ENCODE data around the gene CBX1. TPM values are rescaled to one million over a fixed set of nuclear protein-coding genes. Genes with fewer than 3 reads are reported as not detected.
A peak's percentile ranks its signal among the peaks of the same experiment; 100 is the strongest.
"Not testable (repeated sequence)": the region's sequence is repeated elsewhere in the genome, so short reads cannot be mapped to it uniquely, and the experiment has no call there.

The CBX1 gene
- total RNA-seq, 2 donors from 2014 or later: 18.3 to 22.1 TPM

DNA sequence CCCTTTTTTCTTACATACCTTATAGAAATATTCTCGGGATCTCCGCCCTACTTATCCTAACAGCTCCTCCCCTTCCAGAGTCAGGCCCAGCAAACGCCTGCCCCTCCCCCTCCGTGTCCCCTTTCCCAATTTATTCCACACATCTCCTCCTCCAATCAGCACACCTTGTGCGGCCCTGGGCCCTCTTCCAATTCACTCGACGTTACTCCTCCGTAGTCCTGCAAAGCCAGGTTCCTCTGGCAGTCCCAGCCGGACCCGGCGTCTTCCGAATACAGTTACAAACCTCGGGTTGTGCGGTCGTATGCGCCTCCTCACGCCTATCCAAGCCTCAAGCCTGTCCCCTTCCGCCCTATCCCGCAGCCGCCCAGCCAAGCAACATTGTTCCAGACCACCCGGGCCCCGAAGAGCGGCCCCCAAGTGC lies 677 bp downstream of the CBX1 start:
- H3K9me3 ChIP-seq: no peaks in the 10 kb centered on the region
- no peaks in the 10 kb centered on the region for H3K27me3 ChIP-seq
- no peak for DNase-seq (ENCODE audit: low spot score)
- H3K36me3 ChIP-seq: no peaks in the 10 kb centered on the region
- H3K4me3 ChIP-seq: peak overlapping the region; percentile 63 to 96
- TF ChIP-seq, protein P1, sequence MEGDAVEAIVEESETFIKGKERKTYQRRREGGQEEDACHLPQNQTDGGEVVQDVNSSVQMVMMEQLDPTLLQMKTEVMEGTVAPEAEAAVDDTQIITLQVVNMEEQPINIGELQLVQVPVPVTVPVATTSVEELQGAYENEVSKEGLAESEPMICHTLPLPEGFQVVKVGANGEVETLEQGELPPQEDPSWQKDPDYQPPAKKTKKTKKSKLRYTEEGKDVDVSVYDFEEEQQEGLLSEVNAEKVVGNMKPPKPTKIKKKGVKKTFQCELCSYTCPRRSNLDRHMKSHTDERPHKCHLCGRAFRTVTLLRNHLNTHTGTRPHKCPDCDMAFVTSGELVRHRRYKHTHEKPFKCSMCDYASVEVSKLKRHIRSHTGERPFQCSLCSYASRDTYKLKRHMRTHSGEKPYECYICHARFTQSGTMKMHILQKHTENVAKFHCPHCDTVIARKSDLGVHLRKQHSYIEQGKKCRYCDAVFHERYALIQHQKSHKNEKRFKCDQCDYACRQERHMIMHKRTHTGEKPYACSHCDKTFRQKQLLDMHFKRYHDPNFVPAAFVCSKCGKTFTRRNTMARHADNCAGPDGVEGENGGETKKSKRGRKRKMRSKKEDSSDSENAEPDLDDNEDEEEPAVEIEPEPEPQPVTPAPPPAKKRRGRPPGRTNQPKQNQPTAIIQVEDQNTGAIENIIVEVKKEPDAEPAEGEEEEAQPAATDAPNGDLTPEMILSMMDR (IDR thresholded peaks at IDR 0.05): no peak
- peak overlapping the region; percentile 85 to 87 for H3K27ac ChIP-seq
- H3K4me1 ChIP-seq: peaks cover 0 to 14% of the 10 kb centered on the region in 2 donors

DNA sequence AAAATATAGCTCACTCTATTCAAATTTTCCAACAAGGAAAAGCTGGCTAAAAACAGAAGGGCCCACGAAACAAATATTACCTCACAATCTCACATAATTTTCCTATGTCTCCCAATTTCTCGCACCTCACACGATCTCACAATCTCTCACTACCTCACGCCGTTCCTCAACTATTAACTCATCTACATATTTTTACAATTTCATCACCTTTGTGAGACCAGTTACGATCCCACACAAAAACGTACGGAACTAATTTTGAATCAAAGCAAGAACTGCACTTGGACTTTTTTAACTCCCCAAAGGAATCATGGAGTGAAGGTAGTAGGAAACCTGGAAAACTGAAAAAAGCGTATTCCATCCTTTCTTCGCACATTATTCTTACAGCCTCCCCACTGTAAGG lies 1.1 kb downstream of the CBX1 start:
- Histone ChIP-seq H3K4me1 (peaks cover 0 to 14% of the 10 kb centered on the region in 2 donors), H3K9me3 (no peaks in the 10 kb centered on the region), H3K4me3 (peak overlapping the region; percentile 63 to 96), H3K27ac (peak overlapping the region; percentile 85 to 87), H3K36me3 (no peaks in the 10 kb centered on the region), H3K27me3 (no peaks in the 10 kb centered on the region)
- no peak for DNase-seq (ENCODE audit: low spot score)
- TF ChIP-seq, protein P1 (IDR thresholded peaks at IDR 0.05): no peak

DNA sequence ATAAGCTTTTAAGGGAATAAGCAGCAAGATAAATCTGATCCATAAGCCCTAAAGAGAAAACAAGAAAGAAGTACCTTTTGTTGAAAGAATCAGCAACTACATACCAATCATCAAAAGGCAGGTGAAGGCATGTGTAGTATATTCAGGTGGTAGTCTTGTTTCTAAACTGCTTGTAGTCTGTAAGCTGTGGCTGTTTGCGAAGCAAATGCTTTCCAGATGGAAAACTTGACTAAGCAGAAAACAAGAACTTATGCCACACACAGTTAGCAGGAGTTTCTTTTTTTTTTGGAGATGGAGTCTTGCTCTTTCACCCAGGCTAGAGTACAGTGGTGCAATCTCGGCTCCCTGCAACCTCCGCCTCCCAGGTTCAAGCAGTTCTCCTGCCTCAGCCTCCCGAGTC lies 5.7 kb downstream of the CBX1 start:
- DNase-seq (ENCODE audit: low spot score): no peak
- peaks cover 0 to 14% of the 10 kb centered on the region in 2 donors for H3K4me1 ChIP-seq
- H3K27me3 ChIP-seq: no peaks in the 10 kb centered on the region
- H3K4me3 ChIP-seq: no peak overlapping the region
- TF ChIP-seq, protein P1 (IDR thresholded peaks at IDR 0.05): no peak
- H3K9me3 ChIP-seq: no peaks in the 10 kb centered on the region
- no peak overlapping the region for H3K27ac ChIP-seq
- H3K36me3 ChIP-seq: no peaks in the 10 kb centered on the region

DNA sequence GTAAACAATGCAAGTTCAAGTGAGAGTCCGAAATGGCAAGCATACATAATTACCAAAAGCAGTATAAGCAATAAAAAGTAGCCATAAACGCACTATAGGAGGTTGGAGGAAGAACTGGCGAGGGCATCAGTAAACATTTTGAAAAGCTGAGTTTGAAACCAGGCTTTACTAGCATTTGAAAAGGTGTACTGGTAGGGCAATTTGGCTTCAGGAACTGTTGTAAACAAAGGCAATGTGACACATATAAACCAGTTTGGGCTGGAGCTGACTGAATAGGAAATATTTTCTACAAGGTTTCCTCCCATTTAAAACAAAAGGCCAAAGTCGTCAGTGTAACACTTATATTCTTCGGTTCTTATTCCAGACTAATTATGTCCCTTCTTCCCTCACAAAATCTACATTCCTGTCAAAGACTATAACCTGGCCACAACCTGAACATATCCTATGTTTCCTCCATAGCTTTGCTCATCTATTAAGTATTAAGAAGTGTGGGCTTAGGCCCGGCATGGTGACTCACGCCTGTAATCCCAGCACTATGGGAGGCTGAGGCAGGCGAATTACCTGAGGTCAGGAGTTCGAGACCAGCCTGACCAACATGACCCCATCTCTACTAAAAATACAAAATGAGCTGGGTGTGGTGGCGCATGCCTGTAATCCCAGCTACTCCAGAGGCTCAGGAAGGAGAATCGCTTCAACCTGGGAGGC lies 7.8 kb downstream of the CBX1 start:
- Histone ChIP-seq H3K9me3 (no peaks in the 10 kb centered on the region), H3K4me3 (no peak overlapping the region)
- TF ChIP-seq, protein P1 (IDR thresholded peaks at IDR 0.05): no peak

DNA sequence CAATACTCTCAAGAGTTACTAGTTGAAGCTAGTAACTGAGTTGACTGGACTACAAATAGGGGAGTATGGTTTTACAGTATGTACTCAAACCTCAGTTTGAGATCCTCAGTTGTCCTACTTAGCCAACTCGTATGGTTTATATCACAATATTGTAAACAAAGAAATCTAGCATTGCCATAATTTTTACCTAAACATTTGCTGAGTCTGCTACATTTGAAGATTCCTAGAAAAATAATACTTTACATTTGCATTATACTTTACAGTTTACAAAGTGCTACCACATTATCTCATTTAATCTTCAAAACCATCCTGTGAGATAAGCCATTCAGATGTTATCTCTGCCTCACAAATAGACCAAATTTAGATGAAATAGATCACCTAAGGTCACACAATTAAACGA lies 16.3 kb downstream of the CBX1 start:
- no peak for DNase-seq (ENCODE audit: low spot score)
- no peak overlapping the region for H3K27ac ChIP-seq
- no peaks in the 10 kb centered on the region for H3K9me3 ChIP-seq
- H3K27me3 ChIP-seq: no peaks in the 10 kb centered on the region
- no peak overlapping the region for H3K4me3 ChIP-seq
- H3K36me3 ChIP-seq: no peaks in the 10 kb centered on the region
- TF ChIP-seq, protein P1 (IDR thresholded peaks at IDR 0.05): no peak
- peaks cover 0 to 16% of the 10 kb centered on the region in 2 donors for H3K4me1 ChIP-seq

More for the DNA sequence above, 7.8 kb downstream of the CBX1 start:
- no peak for DNase-seq (ENCODE audit: low spot score)
- Histone ChIP-seq H3K4me1 (peaks cover 0 to 8% of the 10 kb centered on the region in 2 donors), H3K36me3 (no peaks in the 10 kb centered on the region), H3K27me3 (no peaks in the 10 kb centered on the region), H3K27ac (no peak overlapping the region)

DNA sequence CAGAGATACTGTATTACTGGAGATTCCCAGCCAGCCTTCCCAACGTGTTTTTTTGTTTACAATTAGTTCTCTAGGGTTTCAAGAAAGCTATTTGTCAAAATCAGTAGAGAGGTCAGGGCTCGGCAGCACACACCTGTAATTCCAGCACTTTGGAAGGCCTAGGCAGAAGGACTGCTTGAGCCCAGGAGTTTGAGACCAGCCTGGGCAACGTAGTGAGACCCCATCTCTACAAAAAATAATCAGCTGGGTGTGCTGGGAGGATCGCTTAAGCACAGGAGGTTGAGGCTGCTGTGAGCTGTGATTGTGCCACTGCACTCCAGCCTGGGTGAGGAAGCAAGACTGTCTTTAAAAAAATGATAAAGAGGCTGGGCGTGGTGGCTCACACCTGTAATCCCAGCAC lies 19.4 kb downstream of the CBX1 start:
- H3K9me3 ChIP-seq: no peaks in the 10 kb centered on the region
- no peaks in the 10 kb centered on the region for H3K27me3 ChIP-seq
- TF ChIP-seq, protein P1 (IDR thresholded peaks at IDR 0.05): no peak
- H3K36me3 ChIP-seq: peaks cover under 1% of the 10 kb centered on the region
- no peak overlapping the region for H3K27ac ChIP-seq
- no peak for DNase-seq (ENCODE audit: low spot score)
- H3K4me1 ChIP-seq: peaks cover 0 to 16% of the 10 kb centered on the region in 2 donors
- H3K4me3 ChIP-seq: no peak overlapping the region

DNA sequence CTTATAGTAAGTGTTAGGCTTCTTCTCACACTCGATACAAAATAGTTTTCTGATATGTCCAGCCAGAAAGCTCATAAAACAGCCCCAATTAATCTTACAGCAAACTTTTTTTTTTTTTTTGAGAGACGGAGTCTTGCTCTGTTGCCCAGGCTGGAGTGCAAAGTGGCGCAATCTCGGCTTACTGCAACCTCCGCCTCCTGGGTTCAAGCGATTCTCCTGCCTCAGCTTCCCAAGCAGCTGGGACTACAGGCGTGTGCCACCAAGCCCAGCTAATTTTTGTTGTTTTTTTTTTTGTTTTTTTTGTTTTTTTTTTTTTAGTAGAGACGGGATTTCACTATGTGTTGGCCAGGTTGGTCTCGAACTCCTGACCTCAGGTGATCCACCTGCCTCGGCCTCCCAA lies 24.1 kb downstream of the CBX1 start:
- not testable (repeated sequence) for H3K4me3 ChIP-seq; DNase-seq (ENCODE audit: low spot score); H3K27ac ChIP-seq; H3K4me1 ChIP-seq; H3K27me3 ChIP-seq; H3K9me3 ChIP-seq
- peaks cover 29% of the 10 kb centered on the region for H3K36me3 ChIP-seq

All from right atrium auricular region (tissue), 2 donors.